HG02642 (cell line): ENCODE data around the gene NCMAP.
"Not testable (repeated sequence)": the region's sequence is repeated elsewhere in the genome, so short reads cannot be mapped to it uniquely, and the experiment has no call there.

ENCODE experiments used
- ATAC-seq: cut with Tn5 transposase; IDR thresholded peaks from one replicate; pipeline ENCODE4 v1.9.1; 2021; ENCODE audit warnings: mild to moderate bottlenecking; ENCODE audit not compliant: unreplicated experiment, poor library complexity

Gene NCMAP, protein sequence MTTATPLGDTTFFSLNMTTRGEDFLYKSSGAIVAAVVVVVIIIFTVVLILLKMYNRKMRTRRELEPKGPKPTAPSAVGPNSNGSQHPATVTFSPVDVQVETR

DNA sequence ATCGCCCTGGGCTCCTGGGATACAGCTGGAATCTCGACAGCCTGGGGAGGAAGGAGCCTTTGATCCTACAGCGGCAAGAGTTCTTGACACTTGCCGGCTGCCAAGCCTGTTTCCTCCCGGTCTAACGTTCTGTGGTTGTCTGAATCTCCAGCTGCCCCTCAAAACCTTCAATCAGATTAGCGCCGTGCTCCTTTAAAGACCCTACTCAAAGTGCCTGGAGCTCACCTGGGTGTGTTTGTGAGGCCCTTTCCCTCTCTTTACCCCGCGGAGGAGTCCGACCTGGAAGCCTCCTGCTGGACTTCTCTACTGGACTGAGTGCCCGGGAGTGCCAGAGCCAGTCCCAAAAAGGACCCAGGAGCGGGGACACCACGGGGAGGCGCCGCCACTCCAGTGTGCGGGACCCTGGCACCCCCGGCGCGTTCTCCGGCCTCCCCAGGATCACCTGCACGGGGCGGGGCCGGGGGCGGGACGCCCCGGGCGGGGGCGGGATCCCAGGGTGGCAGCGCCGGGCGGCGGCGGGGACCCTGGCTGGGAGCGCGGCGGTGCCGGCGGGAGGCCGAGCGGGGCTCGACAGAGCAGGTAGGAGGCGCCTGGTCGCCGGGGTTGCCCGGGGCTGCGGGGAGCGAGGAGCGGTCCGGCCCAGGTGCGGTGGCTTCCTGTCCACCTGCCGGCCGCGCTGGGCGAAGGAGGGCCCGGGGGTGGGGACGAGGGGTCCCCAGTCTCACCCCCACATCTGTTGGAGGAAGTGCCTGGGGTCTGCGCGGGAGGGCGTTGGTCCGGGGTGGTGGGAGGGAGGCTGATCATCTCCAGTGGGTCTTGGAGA, at the start of gene NCMAP:
Gene NCMAP, plus strand, starts transcription at position 497 of the 823 bp plus-strand sequence. CDS start 39,344 bp downstream, outside the sequence.
- ATAC-seq = no peak

DNA sequence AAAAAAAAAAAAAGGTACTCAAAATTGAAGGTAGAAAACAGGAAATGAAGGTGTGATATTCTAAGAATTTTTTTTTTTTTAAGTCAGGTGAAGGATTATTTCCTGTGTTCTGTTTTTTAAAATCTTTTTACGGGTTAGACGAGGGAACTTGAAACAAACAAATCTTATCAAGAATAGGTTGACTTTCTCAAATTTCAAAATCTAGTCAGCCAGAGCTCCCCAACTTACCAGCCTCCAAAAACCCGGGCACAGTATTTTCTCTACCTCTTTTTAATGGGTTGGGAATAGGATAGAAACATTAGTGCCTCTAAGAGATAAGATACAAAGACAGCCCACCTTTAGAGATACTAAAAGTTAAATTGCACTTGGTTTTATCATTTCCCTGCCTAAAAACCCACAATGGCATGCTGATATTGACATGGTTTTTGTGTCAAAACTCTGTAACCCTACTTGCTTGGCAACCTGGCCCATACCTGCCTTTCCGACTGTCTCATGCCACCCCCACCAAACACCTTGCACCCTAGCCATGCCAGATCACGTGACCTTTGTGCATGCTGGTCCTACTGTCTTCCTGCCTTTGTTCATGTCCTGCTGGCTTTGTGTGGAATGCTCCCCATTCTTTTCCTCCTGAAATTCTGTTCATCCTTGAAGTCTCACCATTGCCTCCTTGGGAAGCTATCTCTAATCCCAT, 49.1 kb upstream of the NCMAP start:
- ATAC-seq = no peak

DNA sequence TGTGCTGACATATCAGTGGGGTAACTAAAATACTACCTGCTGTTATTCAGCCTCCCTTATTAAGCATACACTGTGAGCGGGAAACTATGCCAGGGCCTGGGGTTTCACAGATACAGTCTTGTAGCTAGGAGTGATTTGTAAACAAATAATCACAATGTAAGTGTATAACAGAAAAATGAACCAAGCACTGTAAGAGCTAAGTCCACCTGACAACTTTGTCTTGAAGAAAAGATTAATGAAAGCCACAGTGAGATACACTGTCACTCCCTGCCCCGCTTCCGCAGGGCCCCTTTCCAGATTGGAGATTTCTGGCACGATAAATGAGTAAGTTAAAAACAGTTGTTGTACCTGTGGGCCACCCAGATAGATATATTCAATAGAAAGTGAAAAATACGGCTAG, 48.5 kb upstream of the NCMAP start:
- ATAC-seq = no peak

DNA sequence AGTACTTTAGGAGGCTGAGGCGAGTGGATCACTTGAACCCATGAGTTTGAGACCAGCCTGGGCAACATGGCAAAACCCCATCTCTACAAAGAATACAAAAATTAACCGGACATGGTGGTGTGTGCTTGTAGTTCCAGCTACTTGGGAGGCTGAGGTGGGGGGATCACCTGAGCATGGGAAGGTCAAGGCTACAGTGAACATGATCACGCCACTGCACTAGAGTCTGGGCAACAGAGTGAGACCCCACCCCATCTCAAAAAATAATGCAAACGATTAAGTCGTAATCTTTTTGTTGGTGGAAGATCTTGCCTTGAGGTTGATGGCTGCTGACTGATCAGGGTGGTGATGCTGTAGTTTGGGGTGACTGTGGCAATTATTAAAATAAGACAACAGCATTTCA, 47.0 kb upstream of the NCMAP start:
- no peak for ATAC-seq

DNA sequence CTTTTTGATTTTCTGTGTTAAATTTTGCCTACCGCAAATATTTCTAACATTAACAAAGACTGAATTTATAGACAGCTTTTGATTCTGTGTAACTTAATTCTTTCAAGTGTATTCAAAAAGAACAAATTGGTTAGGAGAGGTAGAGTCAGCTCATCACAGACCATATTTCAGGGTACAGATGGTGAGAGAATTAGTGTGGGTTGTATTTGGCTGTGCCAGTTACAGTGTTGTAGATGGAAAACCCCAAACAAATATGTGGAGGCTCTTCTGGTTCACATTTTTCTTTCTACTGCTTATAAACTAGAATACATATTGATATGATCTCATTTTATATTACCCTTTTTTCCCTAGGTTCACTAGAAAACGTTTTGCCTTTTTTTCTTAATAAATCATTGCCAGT, 42.2 kb upstream of the NCMAP start:
- no peak for ATAC-seq

DNA sequence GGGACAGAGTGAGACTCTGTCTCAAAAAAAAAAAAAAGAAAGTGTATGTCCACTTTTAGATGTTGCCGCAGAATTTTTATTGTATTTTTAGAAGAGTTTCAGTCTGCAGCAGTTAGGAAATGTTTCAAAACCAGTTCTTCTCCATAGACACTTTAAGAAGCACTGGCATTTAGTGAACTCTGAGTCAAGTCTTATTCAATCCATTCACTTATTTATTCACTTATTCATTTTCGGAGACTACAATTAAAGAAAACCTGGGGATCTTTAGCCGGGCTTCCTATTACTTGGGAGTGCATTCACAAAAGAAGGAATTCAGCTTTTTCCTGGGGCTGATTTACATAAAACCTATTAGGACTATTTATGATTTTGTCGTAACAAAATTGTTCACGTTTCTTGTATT, 40.9 kb upstream of the NCMAP start:
- no peak for ATAC-seq

DNA sequence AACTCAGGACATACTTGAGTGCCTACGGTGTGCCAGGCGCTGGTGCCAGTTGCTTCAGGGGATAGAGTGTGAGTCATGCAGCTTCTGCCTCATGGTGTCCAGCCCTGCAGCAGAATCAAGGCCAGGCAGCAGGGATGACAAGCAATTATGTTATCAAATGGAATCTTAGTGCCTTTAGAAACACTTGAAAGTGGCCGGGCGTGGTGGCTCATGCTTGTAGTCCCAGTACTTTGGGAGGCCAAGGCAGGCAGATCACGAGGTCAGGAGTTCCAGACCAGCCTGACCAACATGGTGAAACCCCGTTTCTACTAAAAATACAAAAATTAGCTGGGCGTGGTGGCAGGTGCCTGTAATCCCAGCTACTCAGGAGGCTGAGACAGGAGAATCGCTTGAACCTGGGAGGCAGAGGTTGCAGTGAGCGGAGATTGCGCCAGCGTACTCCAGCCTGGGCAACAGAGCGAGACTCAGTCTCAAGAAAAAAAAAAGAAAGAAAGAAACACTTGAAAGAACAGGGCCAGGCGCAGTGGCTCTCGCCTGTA, 40.1 kb upstream of the NCMAP start:
- ATAC-seq = not testable (repeated sequence)

DNA sequence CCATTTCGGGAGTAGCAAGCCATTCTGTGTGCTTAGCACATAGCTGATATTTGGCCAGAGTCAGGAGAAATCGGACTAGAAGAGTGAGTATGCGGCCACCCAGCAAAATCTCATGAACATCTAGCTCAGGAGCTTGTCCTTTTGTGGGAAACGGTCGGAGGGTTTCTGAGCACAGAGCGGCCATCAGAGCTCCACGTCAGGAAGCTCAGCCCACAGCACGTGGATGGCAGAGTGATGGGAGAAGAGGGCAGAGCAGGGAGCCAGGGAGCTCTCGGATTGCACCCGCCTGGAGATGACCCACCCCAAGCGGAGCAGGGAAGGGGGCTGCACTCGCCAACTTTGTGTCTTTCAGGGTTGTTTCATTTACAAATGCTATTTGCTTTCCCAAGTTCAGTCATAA, 39.4 kb upstream of the NCMAP start:
- no peak for ATAC-seq

DNA sequence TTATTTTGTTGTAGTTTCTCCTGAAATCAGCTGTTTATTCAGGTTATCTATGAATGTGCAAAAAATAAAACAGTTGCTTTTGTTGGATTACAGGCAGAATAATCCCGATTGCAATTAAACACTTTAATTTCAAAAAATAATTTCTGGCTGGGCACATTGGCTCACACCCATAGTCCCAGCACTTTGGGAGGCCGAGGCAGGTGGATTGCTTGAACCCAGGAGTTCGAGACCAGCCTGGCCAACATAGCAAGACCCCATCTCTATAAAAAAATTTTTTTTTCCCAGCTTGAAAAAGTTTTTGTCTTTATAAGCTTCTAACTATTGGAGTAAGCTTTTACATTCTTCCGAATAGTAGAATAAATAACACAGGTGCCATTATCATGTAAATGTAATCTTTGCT, 38.0 kb upstream of the NCMAP start:
- no peak for ATAC-seq

DNA sequence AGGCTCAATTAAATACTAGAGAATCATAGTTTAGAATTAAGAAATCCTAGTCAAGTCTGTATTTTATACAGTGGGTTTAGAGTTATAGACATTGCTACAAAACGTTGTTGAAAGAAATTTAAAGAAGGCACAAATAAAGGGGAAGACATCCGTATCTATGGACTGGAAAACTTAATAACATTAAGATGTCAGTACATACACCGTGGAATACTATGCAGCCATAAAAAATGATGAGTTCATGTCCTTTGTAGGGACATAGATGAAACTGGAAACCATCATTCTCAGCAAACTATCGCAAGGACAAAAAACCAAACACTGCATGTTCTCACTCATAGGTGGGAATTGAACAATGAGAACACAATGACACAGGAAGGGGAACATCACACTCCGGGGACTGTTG, 35.6 kb upstream of the NCMAP start:
- not testable (repeated sequence) for ATAC-seq

DNA sequence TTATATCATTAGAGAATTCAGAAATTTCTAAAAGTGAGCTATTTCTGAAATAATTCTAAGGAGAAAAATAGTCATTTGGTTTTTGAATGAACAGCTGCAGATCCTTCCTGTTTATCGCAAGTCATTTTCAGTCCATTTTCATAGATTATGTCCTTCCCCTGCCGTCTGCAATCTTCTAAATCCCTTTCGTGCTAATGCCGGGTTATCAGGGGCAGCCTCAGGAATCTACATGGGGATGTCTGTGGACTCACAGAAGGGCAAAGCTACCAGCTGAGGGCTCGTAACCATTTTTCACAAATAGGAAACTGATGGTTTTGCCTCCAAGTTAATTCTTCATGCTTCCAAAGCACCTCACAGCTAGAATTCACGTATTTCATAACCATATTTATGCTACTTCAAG, 30.3 kb upstream of the NCMAP start:
- no peak for ATAC-seq

DNA sequence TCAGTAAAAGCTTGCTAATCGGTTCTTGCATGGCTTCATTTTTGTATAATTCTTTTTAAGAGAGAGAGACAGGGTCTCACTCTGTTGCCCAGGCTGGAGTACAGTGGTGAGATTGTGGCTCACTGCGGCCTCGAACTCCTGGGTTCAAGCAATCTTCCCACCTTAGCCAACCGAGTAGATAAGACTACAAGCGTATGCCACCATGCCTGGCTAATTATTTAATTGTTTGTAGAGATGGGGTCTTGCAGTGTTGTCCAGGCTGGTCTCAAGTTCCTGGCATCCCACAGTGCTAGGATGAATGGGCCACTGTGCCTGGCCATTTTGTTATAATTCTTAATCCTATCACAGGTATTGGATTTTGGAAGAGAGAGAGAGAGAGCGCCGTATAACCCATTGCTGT, 29.8 kb upstream of the NCMAP start:
- no peak for ATAC-seq

DNA sequence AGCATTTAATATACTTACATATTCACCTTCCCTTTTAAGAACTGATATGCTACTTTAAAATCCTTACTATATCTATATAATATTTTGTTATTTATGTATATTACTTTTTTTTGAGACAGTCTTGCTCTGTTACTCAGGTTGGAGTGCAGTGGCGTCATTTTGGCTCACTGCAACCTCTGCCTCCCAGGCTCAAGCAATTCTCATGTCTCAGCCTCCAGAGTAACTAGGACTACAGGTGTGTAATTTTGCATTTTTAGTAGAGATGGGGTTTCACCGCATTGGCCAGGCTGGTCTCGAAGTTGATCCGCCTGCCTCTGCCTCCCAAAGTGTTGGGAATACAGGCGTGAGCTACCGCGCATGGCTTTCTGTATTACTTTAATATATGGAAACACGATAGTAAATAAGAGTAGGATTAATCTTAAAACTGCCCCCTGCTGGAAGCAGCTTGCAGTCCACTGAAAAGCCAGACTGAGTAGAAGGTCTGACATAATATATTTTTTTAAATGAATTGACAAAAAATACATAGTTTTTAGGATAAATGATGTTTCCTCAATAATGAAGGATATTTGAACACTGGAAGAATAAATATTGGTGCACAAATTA, 28.8 kb upstream of the NCMAP start:
- no peak for ATAC-seq

DNA sequence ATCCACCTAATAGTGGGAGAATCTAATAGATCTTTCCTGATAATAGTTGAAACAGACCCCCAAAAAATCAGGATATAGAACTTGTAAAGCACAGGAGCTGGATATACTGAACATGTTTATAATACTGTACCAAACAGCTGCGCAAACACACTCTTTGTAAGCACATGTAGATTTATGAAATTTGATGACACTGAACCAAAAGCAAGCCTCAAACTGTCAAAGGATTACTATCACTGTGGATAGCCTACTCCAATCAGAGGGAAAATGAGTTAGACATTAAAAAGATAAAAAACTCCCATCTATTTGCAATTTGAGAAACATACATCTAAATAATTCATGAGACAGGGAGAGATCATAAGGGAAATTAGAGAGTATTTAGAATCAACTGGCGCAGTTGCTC, 27.1 kb upstream of the NCMAP start:
- ATAC-seq = no peak

DNA sequence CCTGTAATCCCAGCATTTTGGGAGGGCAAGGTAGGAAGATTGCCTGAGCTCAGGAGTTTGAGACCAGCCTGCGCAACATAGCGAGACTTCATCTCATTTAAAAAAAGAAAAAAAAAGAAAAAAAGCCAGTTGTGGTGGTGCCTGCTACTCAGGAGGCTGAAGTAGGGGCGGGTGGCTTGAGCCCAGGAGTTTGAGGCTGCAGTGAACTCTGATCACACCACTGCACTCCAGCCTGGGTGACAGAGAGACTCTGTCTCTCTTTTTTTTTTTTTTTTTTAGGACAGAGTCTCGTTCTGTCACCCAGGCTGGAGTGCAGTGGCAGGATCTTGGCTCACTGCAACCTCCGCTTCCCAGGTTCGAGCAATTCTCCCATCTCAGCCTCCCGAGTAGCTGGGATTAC, 26.6 kb upstream of the NCMAP start:
- not testable (repeated sequence) for ATAC-seq

DNA sequence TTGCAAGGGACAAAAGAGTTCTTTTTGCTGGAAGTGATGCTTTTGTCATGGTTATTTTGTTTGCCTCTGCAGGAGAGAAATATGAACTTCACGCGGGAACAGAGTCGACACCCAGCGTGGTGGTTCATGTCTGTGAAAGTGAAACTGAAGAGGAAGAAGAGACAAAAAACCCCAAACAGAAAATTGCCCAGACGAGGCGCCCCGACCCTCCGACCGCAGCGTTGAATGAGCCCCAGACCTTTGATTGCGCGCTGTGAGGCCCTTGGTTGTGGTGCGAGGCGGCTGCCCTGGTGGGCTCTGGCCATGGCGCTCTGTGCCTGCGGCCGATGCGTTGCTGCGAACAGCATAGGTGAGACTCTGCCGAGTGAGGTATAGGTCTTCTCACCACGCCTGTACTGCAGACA, 20.9 kb upstream of the NCMAP start:
- peak; percentile 38 for ATAC-seq

DNA sequence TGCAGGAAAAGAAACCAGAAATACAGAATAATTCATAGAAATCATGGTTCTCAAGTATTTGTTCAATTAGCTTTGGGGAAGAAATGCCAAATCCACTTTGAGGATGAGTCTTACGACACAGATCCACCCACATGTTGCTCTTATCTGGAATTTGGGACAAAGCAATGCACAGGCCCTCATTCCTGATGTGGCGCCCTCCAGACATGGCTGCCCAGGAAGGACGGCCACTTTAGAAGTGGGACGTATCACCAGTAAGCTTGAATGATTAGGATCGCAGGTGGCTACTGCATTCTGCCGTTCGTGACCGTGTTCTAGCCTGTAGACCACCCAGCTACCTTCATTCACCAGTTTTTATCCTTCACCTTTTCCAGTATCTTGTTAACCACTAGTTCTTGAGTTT, 20.1 kb upstream of the NCMAP start:
- ATAC-seq = no peak

DNA sequence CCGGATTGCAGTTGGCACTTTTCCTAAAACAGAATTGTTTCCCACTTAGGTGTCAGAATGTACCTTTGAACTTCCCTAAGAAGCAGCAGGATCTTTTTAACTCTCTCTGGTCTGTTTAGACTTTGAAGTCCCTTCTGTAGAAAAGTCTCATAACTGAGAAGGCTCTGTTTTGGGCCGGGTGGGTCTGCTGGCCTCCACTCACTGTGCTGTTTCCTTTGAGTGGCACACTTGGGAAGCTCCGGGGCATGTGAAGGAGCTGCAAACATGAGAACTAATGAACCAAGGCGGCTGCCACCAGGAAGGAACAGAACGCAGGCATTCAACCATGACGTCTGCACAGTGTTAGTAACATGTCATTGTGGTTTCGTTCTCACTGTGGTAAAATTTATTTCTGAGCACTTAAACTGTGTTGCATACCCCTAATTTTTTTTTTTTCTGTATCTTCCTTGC, 19.5 kb upstream of the NCMAP start:
- ATAC-seq = peak; percentile 52

DNA sequence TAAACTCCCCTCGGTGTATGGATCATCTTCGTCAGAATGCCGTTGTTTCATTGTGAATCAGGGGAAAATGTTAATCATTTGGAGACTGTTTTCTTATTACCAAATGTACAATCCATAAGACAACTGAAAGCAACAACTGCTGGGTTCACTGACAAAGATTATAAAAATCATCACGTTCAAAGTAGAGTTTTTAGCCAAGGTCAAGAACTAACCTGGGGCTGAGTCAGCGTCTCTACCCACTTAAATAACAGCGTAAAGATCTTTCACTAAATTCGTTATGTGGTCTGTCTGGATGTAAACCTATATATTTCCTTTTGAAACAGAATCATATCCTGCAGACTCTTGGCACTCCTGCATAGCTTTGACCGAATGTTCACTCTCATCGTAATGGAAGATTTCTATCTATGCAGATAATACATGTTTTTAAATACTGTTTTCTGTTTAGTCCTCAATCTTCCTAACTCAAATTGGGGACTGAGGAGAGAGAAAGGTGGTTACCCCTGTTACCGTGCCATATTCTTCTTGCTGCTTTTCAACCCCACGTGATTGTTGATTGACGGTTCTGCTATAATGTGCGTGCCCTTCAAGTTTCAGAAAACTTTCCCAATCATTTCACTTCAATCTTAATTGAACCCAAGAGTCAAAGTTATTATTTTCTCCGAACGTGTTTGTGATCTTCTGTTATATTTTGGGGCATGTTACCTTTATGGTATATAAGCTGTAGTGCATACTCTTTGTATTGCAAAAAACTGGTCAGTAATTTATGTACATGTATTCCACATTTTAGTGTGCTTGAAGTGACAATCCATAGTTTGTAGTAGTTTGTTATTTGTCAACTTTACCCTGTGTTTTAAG, 15.6 kb upstream of the NCMAP start:
- no peak for ATAC-seq
